LNCAP (cell line): ENCODE results near the gene HMBS.

Experiments used
- TF ChIP-seq, protein P1 (sequence below): fragments of 450-650 bp; IDR thresholded peaks from 2 replicates; pipeline ENCODE4 v1.5.1; 2017; ENCODE audit warnings: mild to moderate bottlenecking

Gene HMBS

GRCh38 chr11:119084663-119085436, at the start of gene HMBS:
TSS of gene HMBS (plus strand) at chr11:119084881. CDS start at chr11:119085034, 153 bp downstream.
- TF ChIP-seq, protein P1, sequence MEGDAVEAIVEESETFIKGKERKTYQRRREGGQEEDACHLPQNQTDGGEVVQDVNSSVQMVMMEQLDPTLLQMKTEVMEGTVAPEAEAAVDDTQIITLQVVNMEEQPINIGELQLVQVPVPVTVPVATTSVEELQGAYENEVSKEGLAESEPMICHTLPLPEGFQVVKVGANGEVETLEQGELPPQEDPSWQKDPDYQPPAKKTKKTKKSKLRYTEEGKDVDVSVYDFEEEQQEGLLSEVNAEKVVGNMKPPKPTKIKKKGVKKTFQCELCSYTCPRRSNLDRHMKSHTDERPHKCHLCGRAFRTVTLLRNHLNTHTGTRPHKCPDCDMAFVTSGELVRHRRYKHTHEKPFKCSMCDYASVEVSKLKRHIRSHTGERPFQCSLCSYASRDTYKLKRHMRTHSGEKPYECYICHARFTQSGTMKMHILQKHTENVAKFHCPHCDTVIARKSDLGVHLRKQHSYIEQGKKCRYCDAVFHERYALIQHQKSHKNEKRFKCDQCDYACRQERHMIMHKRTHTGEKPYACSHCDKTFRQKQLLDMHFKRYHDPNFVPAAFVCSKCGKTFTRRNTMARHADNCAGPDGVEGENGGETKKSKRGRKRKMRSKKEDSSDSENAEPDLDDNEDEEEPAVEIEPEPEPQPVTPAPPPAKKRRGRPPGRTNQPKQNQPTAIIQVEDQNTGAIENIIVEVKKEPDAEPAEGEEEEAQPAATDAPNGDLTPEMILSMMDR = no peak

DNA sequence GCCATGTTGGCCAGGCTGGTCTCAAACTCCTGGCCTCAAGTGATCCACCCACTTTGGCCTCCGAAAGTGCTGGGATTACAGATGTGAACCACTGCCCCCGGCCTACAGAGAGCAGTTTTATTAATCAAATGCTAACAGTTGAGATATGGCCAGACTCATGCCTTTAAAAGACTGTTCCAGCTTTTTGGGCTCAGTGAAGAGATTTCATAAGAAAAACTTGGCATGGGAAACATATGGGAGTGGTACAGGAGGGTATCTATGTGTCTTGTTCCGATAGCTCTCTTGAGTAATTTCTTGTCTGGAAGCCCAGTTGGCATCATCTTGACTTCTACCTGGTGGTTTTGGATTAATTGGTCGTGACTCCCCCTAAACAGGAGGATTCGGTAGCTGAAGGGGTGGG, 45.8 kb upstream of the HMBS start:
- TF ChIP-seq, protein P1 = no peak

DNA sequence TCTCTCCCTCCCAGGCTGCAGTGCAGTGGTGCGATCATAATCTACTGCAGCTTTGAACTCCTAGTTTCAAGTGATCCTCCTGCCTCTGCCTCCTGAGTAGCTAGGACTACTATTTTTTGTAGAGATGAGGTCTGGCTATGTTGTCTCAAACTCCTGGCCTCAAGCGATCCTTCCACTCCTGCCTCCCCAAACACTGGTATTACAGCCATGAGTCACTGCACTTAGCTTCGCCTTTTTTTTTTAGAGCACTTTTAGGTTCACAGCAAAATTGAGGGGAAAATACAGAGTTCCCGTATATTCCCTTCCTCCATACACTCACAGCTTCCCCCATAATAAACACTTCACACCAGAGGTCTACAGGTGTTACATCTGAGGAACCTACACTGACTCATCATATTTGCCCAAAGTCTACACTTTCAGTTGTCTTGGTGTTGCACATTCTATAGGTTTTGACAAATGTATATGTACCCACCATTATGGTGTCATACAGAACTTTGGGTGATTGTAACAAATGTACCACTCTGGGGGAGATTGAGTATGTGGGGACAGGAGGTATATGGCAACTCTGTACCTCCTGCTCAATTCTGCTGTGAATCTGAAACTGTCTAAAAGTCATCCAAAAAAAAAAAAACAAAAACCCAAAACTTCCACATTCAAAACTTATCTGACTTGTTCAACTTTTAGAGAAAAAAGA, 42.7 kb upstream of the HMBS start:
- TF ChIP-seq, protein P1 = no peak

- TF ChIP-seq, protein P1 = no peak
Measured at GRCh38 chr11:119042927-119043326, 41.8 kb upstream of the HMBS start.

DNA sequence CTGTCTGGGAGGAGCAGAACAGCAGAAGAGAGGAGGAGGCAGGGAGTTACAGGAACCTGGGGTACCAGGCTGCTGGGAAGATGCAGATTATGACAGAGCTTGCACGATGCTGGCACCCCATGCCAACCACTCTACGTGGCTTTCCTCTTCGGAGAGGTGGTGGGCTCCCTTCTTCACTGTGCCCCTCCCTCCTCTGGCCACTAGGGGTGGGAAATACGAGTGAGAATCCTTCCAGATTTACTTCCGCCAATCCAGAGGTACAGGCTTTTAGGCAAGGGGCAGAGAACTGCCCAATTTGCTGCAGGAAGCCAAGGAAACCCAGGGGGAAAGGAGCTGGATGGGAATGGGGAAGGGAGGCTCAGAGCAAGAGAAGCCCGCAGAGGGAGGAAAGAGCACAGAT, 40.0 kb upstream of the HMBS start:
- TF ChIP-seq, protein P1 = no peak

DNA sequence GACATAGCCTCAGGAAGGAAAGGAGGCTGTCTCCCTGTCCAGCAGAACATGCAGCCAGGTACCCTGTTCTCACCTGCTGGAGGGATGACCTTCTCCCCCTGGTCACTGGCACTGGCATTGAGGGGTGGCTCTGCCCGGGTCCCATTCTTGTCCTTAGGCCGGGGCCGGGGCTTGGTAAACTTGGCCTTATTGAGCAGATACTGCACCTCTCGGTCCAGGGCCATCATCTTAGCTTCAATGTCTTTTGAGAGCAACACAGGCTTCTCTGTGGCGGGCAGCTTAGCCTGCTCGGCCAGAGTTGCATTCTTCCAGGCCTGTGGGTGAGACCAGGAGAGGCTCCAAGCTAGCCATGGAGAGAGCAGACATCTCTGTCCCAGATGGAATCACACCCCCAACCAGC, 38.2 kb upstream of the HMBS start:
- TF ChIP-seq, protein P1 = no peak

DNA sequence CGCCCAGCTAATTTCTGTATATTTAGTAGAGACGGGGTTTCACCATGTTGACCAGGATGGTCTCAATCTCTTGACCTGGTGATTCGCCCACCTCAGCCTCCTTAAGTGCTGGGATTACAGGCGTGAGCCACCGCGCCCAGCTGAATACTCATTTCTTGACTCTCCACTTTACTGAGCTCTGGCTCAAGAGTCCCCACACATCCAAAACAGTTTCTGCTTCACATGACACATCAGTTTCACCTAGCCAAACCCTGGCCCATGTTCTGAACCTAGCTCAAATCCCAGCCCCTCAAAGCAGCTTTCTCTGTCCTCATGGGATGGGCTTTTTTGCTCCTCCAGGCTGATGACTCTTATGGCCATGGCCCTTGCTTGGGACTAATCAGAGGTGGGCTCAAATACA, 37.5 kb upstream of the HMBS start:
- TF ChIP-seq, protein P1 = no peak
